HG02884 (cell line): ENCODE measurements around the gene MRPL52.

Experiments
- ATAC-seq: cut with Tn5 transposase; IDR thresholded peaks from one replicate; pipeline ENCODE4 v1.9.1; 2021; ENCODE audit warnings: mild to moderate bottlenecking, moderate library complexity; ENCODE audit not compliant: unreplicated experiment

MRPL52 gene

GRCh38 chr14:22878271-22879246, 48.9 kb downstream of the MRPL52 start:
- no peak for ATAC-seq

GRCh38 chr14:22882064-22882463, 52.4 kb downstream of the MRPL52 start:
- ATAC-seq: no peak

- no peak for ATAC-seq
These were observed 53.0 kb downstream of the MRPL52 start for GRCh38 chr14:22882529-22883172.

- no peak for ATAC-seq
These were observed 53.7 kb downstream of the MRPL52 start, which contains the start of gene REM2 for GRCh38 chr14:22883173-22883976. Gene REM2 (plus strand): TSS chr14:22883222. CDS start chr14:22883288, 66 bp downstream.

- no peak for ATAC-seq
These were observed 54.5 kb downstream of the MRPL52 start for GRCh38 chr14:22884076-22884737.
